ENCODE measurements around the gene CD200.
A peak's percentile ranks its signal among the peaks of the same experiment; 100 is the strongest.
"Not testable (repeated sequence)": the region's sequence is repeated elsewhere in the genome, so short reads cannot be mapped to it uniquely, and the experiment has no call there.

Gene CD200

GRCh38 chr3:112362221-112362620, 29.3 kb downstream of the CD200 start:
- DNase-seq: no peak

- DNase-seq: peak in 1 of 5 donors; percentile 9
These were observed 31.3 kb downstream of the CD200 start for GRCh38 chr3:112364291-112364690.

- no peak for DNase-seq
These were observed 32.1 kb downstream of the CD200 start for GRCh38 chr3:112365035-112365434.

GRCh38 chr3:112365636-112366035, 32.7 kb downstream of the CD200 start:
- DNase-seq: no peak

- no peak for DNase-seq
These were observed 33.6 kb downstream of the CD200 start for GRCh38 chr3:112366522-112366921.

- DNase-seq: no peak
These were observed 38.6 kb downstream of the CD200 start for GRCh38 chr3:112371569-112371968.

GRCh38 chr3:112372396-112372795, 39.4 kb downstream of the CD200 start:
- no peak for DNase-seq

GRCh38 chr3:112373476-112373875, 40.5 kb downstream of the CD200 start:
- DNase-seq: no peak

- DNase-seq: no peak
These were observed 41.0 kb downstream of the CD200 start for GRCh38 chr3:112373924-112374323.

GRCh38 chr3:112374333-112374734, 41.4 kb downstream of the CD200 start:
- no peak for DNase-seq

GRCh38 chr3:112375117-112375516, 42.2 kb downstream of the CD200 start:
- no peak for DNase-seq

- no peak for DNase-seq
These were observed 43.4 kb downstream of the CD200 start for GRCh38 chr3:112376241-112376911.

GRCh38 chr3:112376992-112377391, 44.0 kb downstream of the CD200 start:
- DNase-seq: no peak

GRCh38 chr3:112377568-112378071, 44.7 kb downstream of the CD200 start:
- DNase-seq: no peak

GRCh38 chr3:112378347-112378746, 45.4 kb downstream of the CD200 start:
- DNase-seq: not testable (repeated sequence)

- no peak for DNase-seq
These were observed 46.2 kb downstream of the CD200 start for GRCh38 chr3:112379020-112379690.

- no peak for DNase-seq
These were observed 49.0 kb downstream of the CD200 start for GRCh38 chr3:112381673-112382542.

- no peak for DNase-seq
These were observed 49.7 kb downstream of the CD200 start for GRCh38 chr3:112382543-112383160.

GRCh38 chr3:112384769-112385168, 51.8 kb downstream of the CD200 start:
- no peak for DNase-seq

GRCh38 chr3:112388972-112389371, 56.0 kb downstream of the CD200 start:
- no peak for DNase-seq

- no peak for DNase-seq
These were observed 57.0 kb downstream of the CD200 start for GRCh38 chr3:112389961-112390360.

GRCh38 chr3:112390783-112391641, 58.1 kb downstream of the CD200 start:
- DNase-seq: peak in 1 of 5 donors; percentile 31
